Measurements from ENCODE around the gene ZNF41.
A peak's percentile ranks its signal among the peaks of the same experiment; 100 is the strongest.
"Not testable (repeated sequence)": the region's sequence is repeated elsewhere in the genome, so short reads cannot be mapped to it uniquely, and the experiment has no call there.

Gene ZNF41

GRCh38 chrX:47507153-47507867, 24.3 kb upstream of the ZNF41 start:
- Histone ChIP-seq H3K36me3 (ENCODE audit: insufficient read depth, low read depth, low read length) (no peaks in the 10 kb centered on the region), H3K27ac (ENCODE audit: low read length) (no peak overlapping the region), H3K4me1 (ENCODE audit: insufficient read depth, low read length) (no peaks in the 10 kb centered on the region), H3K4me3 (ENCODE audit: low read length) (no peak overlapping the region), H3K9me3 (ENCODE audit: insufficient read depth, low read depth, low read length) (no peaks in the 10 kb centered on the region), H3K9ac (ENCODE audit: low read depth, low read length) (no peak overlapping the region), H3K27me3 (ENCODE audit: insufficient read depth, low read length) (no peaks in the 10 kb centered on the region)

GRCh38 chrX:47503151-47503550, 20.1 kb upstream of the ZNF41 start:
- Histone ChIP-seq H3K36me3 (ENCODE audit: insufficient read depth, low read depth, low read length) (no peaks in the 10 kb centered on the region), H3K27me3 (ENCODE audit: insufficient read depth, low read length) (no peaks in the 10 kb centered on the region), H3K9me3 (ENCODE audit: insufficient read depth, low read depth, low read length) (no peaks in the 10 kb centered on the region), H3K4me3 (ENCODE audit: low read length) (no peak overlapping the region), H3K4me1 (ENCODE audit: insufficient read depth, low read length) (peaks cover 15% of the 10 kb centered on the region), H3K9ac (ENCODE audit: low read depth, low read length) (no peak overlapping the region), H3K27ac (ENCODE audit: low read length) (no peak overlapping the region)

GRCh38 chrX:47502316-47503125, 19.5 kb upstream of the ZNF41 start:
- Histone ChIP-seq H3K9ac (ENCODE audit: low read depth, low read length) (no peak overlapping the region), H3K9me3 (ENCODE audit: insufficient read depth, low read depth, low read length) (no peaks in the 10 kb centered on the region), H3K36me3 (ENCODE audit: insufficient read depth, low read depth, low read length) (no peaks in the 10 kb centered on the region), H3K27me3 (ENCODE audit: insufficient read depth, low read length) (no peaks in the 10 kb centered on the region), H3K4me1 (ENCODE audit: insufficient read depth, low read length) (peaks cover 15% of the 10 kb centered on the region), H3K4me3 (ENCODE audit: low read length) (no peak overlapping the region), H3K27ac (ENCODE audit: low read length) (no peak overlapping the region)

- H3K9me3 ChIP-seq (ENCODE audit: insufficient read depth, low read depth, low read length): no peaks in the 10 kb centered on the region
- no peaks in the 10 kb centered on the region for H3K36me3 ChIP-seq (ENCODE audit: insufficient read depth, low read depth, low read length)
- H3K4me1 ChIP-seq (ENCODE audit: insufficient read depth, low read length): peaks cover 15% of the 10 kb centered on the region
- no peak overlapping the region for H3K27ac ChIP-seq (ENCODE audit: low read length)
- no peaks in the 10 kb centered on the region for H3K27me3 ChIP-seq (ENCODE audit: insufficient read depth, low read length)
- no peak overlapping the region; the same call in 1 of the 2 replicates for H3K4me3 ChIP-seq (ENCODE audit: low read length)
- peak overlapping the region; percentile 37; the same call in 1 of the 2 replicates for H3K9ac ChIP-seq (ENCODE audit: low read depth, low read length)
Observed at GRCh38 chrX:47501226-47502074, 18.4 kb upstream of the ZNF41 start.

GRCh38 chrX:47500554-47500953, 17.5 kb upstream of the ZNF41 start:
- peaks cover 15% of the 10 kb centered on the region for H3K4me1 ChIP-seq (ENCODE audit: insufficient read depth, low read length)
- H3K27ac ChIP-seq (ENCODE audit: low read length): no peak overlapping the region
- no peaks in the 10 kb centered on the region for H3K36me3 ChIP-seq (ENCODE audit: insufficient read depth, low read depth, low read length)
- H3K9me3 ChIP-seq (ENCODE audit: insufficient read depth, low read depth, low read length): no peaks in the 10 kb centered on the region
- peak overlapping the region; percentile 21; the same call in 1 of the 2 replicates for H3K9ac ChIP-seq (ENCODE audit: low read depth, low read length)
- H3K27me3 ChIP-seq (ENCODE audit: insufficient read depth, low read length): no peaks in the 10 kb centered on the region
- H3K4me3 ChIP-seq (ENCODE audit: low read length): no peak overlapping the region

GRCh38 chrX:47499293-47499692, 16.3 kb upstream of the ZNF41 start:
- H3K9me3 ChIP-seq (ENCODE audit: insufficient read depth, low read depth, low read length): no peaks in the 10 kb centered on the region
- H3K27me3 ChIP-seq (ENCODE audit: insufficient read depth, low read length): no peaks in the 10 kb centered on the region
- no peak overlapping the region for H3K4me3 ChIP-seq (ENCODE audit: low read length)
- H3K36me3 ChIP-seq (ENCODE audit: insufficient read depth, low read depth, low read length): no peaks in the 10 kb centered on the region
- H3K4me1 ChIP-seq (ENCODE audit: insufficient read depth, low read length): peaks cover 15% of the 10 kb centered on the region
- H3K9ac ChIP-seq (ENCODE audit: low read depth, low read length): no peak overlapping the region
- no peak overlapping the region for H3K27ac ChIP-seq (ENCODE audit: low read length)

GRCh38 chrX:47498411-47498810, 15.4 kb upstream of the ZNF41 start:
- Histone ChIP-seq H3K9ac (ENCODE audit: low read depth, low read length) (no peak overlapping the region), H3K27ac (ENCODE audit: low read length) (no peak overlapping the region), H3K4me1 (ENCODE audit: insufficient read depth, low read length) (peaks cover 15% of the 10 kb centered on the region), H3K36me3 (ENCODE audit: insufficient read depth, low read depth, low read length) (no peaks in the 10 kb centered on the region), H3K4me3 (ENCODE audit: low read length) (no peak overlapping the region), H3K9me3 (ENCODE audit: insufficient read depth, low read depth, low read length) (no peaks in the 10 kb centered on the region), H3K27me3 (ENCODE audit: insufficient read depth, low read length) (no peaks in the 10 kb centered on the region)

- no peaks in the 10 kb centered on the region for H3K9me3 ChIP-seq (ENCODE audit: insufficient read depth, low read depth, low read length)
- no peak overlapping the region for H3K4me3 ChIP-seq (ENCODE audit: low read length)
Observed at GRCh38 chrX:47497271-47497888, 14.4 kb upstream of the ZNF41 start.

GRCh38 chrX:47492133-47492532, 9.1 kb upstream of the ZNF41 start:
- not testable (repeated sequence) for H3K4me1 ChIP-seq (ENCODE audit: insufficient read depth, low read length); H3K9me3 ChIP-seq (ENCODE audit: insufficient read depth, low read depth, low read length); H3K36me3 ChIP-seq (ENCODE audit: insufficient read depth, low read depth, low read length); H3K4me3 ChIP-seq (ENCODE audit: low read length); H3K27me3 ChIP-seq (ENCODE audit: insufficient read depth, low read length); H3K9ac ChIP-seq (ENCODE audit: low read depth, low read length); H3K27ac ChIP-seq (ENCODE audit: low read length)

More at GRCh38 chrX:47497271-47497888, 14.4 kb upstream of the ZNF41 start:
- Histone ChIP-seq H3K9ac (ENCODE audit: low read depth, low read length) (no peak overlapping the region), H3K4me1 (ENCODE audit: insufficient read depth, low read length) (peaks cover 15% of the 10 kb centered on the region), H3K27me3 (ENCODE audit: insufficient read depth, low read length) (no peaks in the 10 kb centered on the region), H3K36me3 (ENCODE audit: insufficient read depth, low read depth, low read length) (no peaks in the 10 kb centered on the region), H3K27ac (ENCODE audit: low read length) (no peak overlapping the region)

GRCh38 chrX:47489507-47490275, 6.7 kb upstream of the ZNF41 start:
- H3K4me3 ChIP-seq (ENCODE audit: low read length): no peak overlapping the region
- no peaks in the 10 kb centered on the region for H3K9me3 ChIP-seq (ENCODE audit: insufficient read depth, low read depth, low read length)
- H3K27me3 ChIP-seq (ENCODE audit: insufficient read depth, low read length): no peaks in the 10 kb centered on the region
- H3K27ac ChIP-seq (ENCODE audit: low read length): no peak overlapping the region
- H3K36me3 ChIP-seq (ENCODE audit: insufficient read depth, low read depth, low read length): no peaks in the 10 kb centered on the region
- H3K4me1 ChIP-seq (ENCODE audit: insufficient read depth, low read length): no peaks in the 10 kb centered on the region
- no peak overlapping the region for H3K9ac ChIP-seq (ENCODE audit: low read depth, low read length)

GRCh38 chrX:47484885-47485284, 1.9 kb upstream of the ZNF41 start:
- no peaks in the 10 kb centered on the region for H3K36me3 ChIP-seq (ENCODE audit: insufficient read depth, low read depth, low read length)
- H3K27me3 ChIP-seq (ENCODE audit: insufficient read depth, low read length): no peaks in the 10 kb centered on the region
- H3K4me3 ChIP-seq (ENCODE audit: low read length): no peak overlapping the region
- no peaks in the 10 kb centered on the region for H3K4me1 ChIP-seq (ENCODE audit: insufficient read depth, low read length)
- no peak overlapping the region for H3K27ac ChIP-seq (ENCODE audit: low read length)
- H3K9me3 ChIP-seq (ENCODE audit: insufficient read depth, low read depth, low read length): no peaks in the 10 kb centered on the region
- H3K9ac ChIP-seq (ENCODE audit: low read depth, low read length): no peak overlapping the region

All from iPS-20b (cell line).